Stimulated activated CD8-positive, alpha-beta memory T cell treated with anti-CD3 and anti-CD28 coated beads, Interleukin-7, amount 100 ng/mL, for 4 hours (primary cell): ENCODE results near the gene AGPAT4.
A peak's percentile ranks its signal among the peaks of the same experiment; 100 is the strongest.

Experiments
- DNase-seq, 2 donors: peaks; one replicate each; pipeline ENCODE4 v3.0.0-alpha.2; 2020; ENCODE audit warnings: low read depth in 2 of 2

The AGPAT4 gene

DNA sequence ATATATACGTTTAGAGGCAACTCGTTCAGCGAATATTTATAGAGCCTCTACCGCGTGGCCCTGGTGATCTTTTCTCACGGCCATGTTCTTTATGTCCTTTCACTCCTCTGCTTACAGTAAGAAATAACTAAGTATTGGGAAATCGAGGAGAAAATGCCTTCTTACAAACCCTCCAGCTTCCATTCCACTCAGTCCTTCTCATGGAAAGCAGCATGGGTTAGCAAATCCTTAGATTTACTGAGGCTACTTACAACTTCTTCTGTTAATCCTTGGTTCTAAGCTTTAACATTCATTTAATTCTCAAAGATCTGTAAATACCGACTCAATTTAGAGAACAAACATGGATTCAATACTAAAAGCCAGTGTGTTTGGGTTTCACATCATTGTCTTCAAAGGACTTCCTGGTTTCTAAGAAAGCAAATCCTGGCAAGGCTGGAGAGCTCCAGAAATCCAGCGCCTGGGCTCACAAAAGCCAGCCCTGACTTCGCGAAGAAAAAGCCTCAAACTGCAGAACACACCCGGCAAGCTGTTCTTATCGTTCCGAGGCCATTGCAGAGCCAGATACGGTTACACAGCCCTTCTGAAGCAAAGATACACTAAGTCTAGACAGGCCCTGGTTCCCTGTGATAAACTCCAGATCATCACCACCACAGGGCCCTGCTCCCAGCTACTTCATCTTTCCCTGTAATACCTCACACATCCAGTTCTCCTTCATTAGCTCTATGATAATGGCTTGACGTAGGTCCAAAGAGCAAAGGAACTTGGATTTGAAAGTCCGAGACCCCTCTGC is 19.2 kb downstream of the AGPAT4 start:
- DNase-seq: no peak

DNA sequence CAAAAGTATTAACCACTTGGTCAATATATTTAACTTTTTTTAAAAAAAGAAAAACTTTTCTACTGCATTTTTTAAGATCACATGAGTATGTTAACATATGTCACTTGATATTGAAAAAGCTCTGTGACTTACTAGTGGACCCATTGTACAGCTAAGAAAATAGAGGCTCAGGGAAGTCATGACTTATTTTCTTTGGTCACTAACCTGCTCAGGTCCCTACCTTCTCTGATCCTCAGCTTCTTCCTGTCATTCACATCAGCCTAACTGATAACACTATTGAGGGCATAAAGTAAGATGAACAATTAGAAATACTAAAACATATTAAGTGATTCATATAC is 19.8 kb downstream of the AGPAT4 start:
- DNase-seq: no peak

DNA sequence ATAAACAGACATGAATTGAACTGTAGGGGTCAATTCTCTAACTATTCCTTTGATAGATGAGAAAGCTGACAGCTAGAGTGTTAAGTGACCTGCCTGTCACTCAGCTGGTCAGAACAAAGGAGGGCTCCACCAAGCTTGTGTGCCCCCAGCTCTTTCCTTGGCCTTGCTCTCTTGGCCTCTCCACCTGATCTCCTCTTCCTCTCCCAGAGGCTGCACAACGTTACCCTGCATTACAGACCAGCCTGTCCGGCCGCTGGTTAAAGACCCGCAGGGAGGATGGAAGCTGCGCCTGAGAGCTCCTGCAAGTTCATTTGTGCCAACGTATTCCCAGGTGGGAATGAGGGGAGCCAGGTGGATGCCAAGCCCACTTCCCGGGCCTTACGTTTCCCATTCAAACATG is 22.5 kb downstream of the AGPAT4 start:
- no peak for DNase-seq

DNA sequence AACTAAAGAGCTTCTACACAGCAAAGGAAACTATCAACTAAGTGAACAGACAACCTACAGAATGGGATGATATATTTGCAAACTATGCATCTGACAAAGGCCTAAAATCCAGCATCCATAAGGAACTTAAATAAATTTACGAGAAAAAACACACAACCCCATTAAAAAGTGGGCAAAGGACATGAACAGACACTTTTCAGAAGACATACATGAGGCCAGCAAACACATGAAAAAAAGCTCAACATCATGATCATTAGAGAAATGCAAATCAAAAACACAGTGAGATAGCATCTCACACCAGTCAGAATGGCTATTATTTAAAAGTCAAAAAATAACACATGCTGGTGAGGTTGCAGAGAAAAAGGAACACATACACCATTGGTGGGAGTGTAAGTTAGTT is 24.5 kb downstream of the AGPAT4 start:
- DNase-seq: no peak

DNA sequence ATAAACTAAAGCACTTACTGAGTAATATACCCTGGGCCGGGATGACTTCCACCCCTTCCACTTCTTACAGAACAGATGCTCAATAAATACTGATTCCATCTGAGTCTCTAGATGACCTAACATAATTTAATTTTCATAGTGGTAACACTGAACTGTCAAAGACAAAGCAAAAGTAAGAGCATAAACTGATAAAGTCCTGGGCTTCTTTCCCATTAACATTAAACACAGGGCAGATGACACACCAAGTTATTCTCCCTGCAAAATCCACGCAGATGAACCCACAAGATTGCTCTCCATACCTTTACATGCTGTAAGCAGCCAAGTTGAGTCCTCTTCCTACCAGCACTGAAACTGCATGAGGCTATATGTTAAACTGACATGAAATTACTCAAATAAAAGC is 27.1 kb downstream of the AGPAT4 start:
- no peak for DNase-seq

DNA sequence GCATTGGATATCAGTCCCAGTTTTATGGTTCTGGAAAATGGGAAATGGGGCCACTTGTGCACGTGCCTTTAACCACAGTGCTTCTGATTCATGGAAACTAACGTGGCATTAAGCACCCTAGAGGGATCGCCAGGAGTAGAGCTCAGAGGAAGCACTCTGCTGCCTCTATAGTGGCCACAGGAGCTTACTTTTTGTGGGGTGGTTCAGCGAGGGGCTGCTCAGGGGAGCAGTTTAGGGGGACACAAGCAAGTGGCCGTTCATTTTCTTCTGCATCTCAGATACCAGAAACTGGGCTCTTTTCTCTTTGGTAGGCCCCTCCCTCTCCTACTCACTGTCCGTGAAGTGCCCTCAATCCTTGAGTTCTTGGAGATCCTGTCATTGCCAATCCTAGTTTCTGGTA is 28.5 kb downstream of the AGPAT4 start:
- DNase-seq: no peak

DNA sequence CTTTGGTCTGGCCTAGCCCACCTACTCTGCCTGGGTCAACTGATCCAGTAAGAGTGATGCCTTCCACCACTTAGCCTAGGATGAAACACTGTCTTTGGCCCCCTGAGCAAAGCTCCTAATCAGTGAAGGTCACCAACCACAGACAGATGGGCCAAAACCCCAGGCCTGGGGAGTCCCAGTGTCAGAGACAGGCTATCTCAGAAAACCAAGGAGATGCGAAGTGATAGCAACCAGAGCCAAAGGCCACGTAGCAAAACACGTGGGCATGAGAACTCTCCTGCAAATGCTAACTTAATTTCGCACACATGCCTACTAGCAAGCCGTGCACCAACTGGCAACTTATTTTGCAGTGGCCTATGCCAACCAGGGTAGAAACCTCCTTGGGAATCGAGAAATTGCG is 29.1 kb downstream of the AGPAT4 start:
- no peak for DNase-seq

DNA sequence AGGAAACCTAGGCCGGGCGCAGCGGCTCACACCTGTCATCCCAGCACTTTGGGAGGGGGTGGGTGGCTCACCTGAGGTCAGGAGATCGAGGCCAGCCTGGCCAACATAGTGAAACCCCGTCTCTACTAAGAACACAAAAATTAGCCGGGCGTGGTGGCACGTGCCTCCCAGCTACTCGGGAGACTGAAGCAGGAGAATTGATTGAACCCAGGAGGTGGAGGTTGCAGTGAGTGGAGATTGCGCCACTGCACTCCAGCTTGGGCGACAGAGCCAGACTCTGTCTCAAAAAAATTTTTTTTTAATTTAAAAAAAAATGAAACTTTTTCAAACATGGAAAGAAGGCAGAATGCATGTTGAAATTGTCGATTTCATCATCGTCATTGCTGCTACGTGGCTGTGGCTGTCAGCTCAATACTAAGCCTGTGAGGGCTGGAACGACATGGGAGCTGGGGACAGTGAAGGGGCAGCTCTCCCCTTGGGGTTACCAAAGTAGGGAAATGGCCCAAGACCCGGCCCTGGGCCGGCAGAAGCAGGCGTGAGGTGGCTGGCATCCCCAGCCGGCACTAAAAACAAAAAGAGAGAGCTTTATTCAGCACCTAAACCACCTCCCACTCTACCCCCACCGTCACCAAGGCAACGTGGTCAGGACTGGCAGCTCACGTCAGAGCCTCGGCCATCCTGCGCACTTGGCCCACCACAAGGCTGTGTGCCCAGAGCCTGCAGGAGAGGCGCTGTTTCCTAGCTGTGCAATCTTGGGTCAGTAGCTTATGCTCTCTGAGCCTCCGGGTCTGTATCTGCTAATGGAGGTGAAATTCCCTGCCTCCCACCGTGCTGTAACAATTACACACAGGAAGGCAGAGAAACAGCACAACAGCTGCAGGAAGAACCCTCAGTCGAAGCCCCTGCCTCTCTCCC is 30.8 kb downstream of the AGPAT4 start:
- DNase-seq: peak; percentile 38 to 71

DNA sequence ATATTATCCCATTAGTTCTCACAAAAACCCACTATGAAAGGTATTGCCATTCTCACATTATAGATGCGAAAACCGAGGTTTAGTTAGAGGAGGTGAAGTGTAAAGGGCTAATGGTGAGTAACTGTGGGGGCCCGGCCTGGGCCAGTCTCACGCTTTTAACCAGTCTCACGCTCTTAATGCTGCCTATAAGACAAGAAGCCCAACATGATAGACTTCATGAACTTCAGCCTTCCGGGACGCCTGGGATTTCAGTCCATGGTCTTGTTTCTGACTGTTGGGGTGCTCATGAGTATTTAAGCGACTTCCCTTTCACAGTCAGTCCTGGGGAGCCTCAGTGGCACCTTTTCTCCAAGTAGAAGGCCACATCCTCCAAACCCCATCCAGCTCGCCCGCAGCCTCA is 31.7 kb downstream of the AGPAT4 start:
- DNase-seq: peak in 1 of 2 donors; percentile 15

DNA sequence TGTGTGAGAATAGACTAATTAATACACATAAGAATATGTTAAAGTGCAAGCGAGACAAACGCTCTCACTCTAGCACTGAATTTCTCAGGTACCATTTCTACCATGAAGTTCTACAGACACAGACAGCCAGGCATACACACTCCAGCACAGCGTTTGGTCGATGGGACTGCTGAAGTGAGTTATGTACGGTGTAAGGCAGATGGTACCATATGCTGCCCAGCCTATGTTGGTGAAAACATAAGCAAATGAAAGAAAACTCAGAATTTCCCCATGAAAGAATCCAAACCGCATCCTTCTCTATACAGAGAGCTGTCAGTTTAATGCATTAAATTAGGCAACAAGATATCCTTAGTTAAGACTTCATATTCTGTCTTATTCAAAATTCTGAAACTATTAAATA is 34.9 kb downstream of the AGPAT4 start:
- no peak for DNase-seq

DNA sequence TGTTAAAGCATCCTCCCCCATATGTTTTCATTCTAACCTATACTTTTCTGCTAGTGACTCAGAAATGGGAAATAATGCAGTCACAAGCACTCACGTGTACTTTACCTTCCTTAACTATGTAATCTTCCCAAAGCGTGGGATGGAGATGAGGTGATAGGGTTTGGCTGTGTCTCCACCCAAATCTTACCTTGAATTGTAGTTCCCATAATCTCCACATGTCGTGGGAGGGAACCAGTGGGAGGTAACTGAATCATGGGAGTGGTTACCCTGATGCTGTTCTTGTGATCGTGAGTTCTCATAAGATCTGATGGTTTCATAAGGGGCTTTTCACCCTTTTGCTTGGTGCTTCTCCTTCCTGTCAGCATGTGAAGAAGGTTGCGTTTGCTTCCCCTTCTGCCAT is 35.4 kb downstream of the AGPAT4 start:
- DNase-seq: no peak

DNA sequence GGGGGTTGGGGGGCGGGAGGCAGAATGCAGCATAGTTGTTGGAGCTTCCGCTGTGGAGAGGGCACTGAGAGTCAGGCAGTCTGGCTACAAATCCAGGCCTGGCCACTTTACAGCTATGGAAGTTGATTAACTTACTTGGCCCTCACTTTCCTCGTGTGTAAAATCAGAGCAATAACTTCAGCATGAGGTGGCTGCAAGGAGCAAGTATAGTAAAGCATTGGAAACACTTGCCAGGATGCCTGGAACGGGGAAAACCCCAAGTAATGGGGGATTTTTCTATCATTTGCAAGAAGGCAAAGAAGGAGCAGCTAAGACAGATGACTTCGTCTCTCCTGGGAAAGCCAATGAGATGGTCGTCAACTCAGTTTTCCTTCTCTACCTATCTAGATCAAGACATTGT is 35.8 kb downstream of the AGPAT4 start:
- DNase-seq: no peak

DNA sequence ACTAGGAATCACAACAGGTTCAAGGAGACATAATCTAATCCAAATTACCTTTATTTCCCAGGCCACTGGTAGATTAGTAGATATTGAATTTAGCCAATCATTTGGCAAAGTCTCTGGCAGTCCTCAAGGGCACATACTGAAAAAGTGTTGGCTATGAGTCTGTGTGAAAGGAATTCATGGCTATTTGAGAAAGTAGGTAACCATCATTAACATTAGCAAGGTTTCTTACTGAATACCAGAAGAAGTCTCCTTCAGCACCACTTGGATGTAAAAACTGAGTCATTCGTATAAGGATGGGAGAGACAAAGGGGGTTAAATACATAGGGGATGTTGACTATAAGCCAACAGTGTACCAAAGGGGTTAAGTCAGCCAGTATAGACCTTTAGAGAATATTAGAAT is 36.7 kb downstream of the AGPAT4 start:
- DNase-seq: no peak

DNA sequence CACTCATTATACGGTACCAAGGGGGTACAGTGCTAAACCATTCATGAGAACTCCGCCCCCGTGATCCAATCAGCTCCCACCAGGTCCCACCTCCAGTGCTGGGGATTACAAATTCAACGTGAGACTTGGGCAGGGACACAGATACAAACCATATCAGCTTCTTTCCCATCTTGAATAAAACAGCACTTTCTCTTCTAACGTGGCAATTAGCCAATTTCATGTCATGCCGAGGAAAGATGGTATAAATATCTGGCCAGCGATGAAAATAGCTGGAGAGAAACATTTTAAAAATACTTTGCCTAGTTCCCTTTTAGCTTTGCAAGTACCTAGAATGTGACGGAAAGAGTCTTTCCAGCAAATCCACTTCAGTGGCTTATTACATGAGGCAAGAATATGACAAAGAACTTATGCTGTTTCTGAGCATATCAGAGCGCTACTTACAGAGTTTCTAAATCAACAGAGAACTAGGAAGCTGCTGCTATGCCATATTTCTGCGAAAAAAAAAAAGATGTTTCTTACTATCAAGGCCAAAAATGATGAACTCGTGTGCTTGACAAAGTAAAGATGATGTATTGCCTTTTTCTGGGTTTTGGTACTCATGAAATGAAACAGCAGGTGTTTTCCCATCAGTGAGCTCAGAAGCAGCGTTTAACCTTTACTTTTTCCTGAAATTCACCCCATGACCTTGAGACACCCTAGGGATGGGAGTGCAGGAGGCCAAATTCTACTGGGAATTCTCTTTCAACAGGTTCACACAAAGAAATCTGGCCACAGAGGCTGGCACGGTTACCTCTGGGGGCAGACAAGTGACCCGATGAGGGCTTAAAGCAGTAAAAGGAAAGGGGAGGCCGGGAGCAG is 37.9 kb downstream of the AGPAT4 start:
- DNase-seq: no peak

DNA sequence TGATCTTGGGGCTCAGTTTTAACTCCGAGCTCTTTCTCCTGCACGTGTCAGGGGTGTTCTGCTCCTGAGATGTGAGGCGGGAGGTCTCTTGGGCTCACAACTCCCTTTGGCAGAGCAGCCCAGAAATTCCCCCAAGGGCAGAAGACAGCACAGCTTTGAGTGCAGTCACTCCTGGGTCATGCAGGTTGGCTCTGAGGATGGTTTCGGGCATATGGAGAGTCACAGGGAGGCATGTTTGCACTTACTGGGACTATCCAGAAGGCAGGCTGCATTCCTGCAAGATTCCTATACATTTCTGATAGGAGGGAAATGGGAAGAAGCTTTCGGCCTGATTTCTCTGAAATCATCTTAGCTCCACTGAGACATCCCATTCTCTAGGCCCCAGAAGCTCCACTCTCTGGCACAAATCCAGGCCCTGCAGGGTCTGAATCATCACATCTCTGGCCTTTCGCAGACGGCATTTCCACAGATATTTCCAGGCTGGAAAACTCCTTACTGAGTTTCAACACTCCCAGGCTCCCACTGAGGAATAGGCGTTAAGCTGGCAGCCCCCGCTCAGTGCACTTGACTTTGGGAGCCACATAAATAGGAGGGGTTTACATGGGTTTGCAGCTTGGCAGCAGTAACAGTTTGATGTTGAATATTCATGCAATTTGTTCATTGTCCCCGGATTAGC is 39.7 kb downstream of the AGPAT4 start:
- DNase-seq: no peak

DNA sequence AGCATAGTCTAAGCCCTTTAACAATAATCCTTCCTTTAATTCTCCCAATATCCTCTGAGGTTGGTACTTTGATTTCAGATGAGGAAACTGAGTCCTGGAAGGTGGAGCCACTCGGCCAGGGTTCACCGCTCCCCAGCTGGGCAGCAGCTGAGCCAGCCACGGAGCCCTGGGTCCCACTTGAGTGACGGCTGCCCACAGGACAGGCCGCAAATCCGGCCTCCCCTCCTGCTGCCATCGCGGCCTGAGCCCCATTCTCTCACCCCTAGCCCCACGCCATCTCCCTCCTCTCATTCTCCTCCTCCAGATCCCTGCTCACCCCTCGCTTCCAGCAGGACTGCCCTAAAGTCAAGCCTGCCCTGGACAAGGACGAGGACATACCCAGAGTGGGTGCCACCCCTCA is 41.4 kb downstream of the AGPAT4 start:
- DNase-seq: no peak

DNA sequence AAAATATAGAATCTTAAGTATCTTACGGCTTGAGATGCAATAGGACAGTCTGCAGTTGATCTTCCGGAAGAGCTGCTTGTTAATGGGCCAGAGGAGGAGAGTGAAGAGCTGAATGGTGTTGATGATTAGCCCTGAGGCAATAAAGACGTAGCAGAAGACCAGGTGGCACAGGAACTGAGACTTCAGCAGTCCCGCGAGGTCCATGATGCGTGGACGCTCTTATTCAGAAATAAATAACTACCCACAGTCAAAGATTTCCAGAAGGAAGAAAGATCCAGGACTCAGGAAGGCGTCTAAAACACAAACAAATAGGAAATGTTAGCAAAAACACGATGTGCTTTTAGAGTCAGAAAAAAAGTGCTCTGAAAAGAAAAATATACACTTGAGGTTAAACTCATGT is 41.9 kb downstream of the AGPAT4 start:
- DNase-seq: no peak

DNA sequence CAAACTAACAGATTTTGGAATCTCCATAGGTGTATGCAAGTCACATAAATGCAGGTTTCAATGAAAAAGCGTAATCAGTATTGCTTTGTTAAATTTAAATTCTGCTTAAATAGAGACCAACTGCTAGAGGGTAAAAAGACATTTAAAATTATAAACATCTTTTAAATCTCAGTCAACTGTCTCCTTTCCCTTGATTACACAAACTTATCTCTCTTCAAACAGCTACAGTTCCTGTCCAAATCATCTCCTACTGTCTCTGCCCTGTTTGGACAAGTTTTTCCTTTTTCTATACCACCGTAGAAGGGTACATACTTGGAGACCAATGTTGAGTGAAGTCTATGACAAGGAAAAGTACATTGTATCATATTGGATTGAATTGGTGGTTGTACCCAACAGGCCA is 43.5 kb downstream of the AGPAT4 start:
- no peak for DNase-seq

DNA sequence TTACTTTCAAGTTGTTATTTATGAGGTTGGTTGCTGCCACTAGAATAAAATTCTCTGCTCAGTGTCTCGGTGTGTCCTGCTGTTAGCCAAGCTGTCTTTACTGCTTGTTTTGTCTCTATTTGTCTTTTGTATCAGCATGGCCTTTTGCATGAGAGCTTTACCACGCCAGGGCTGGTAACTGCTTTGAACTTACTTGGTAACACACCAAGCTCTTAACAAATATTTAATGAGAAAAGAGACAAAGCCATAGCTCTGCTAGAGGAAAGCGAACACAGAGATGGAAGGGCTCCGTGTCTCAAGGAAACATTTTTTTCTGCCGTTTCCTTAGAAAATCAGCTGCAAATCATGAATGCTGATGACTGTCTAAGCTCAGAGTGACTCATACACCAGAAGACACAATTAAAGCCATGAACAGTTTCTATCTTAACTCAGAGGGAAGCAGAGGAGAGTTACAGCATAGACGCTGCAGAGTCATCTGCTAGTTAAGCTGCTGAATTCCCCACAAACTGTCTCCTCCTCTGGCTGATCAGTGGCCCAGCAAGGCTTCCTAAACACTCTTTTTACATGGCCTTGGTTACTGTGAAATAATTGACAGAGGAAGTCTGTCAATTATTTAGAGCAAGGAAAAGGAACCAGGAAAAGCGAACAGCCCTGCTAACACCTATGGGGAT is 44.8 kb downstream of the AGPAT4 start:
- DNase-seq: no peak

DNA sequence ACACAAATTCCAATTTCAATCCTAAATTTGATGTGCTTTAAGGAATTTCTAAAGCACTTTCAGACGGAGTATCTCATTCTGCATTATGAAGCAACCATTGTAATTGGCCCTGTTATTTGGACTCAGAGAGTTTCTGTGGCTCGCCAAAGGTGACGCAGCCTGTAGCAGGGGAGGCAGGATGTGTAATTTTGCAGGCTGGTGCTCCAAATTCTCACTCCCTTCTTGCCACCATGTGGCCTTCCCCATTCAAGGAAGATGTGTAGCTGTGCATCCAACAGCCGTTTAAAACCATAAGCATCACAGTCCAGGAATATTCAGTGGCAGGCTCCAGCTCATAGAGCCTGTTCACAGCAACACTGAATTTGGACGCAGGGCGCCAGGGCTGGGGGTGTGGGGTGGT is 45.8 kb downstream of the AGPAT4 start:
- no peak for DNase-seq
